NCI-H774 (cell line): ENCODE results near the gene LRP1B.
"Not testable (repeated sequence)": the region's sequence is repeated elsewhere in the genome, so short reads cannot be mapped to it uniquely, and the experiment has no call there.

Experiments
- DNase-seq: peaks from one replicate; lab custom pipeline; 2025; lab: John Stamatoyannopoulos, UW

Gene LRP1B

GRCh38 chr2:140601801-140602200 is 1529.0 kb downstream of the LRP1B start:
- no peak for DNase-seq

- no peak for DNase-seq
These were observed 1529.5 kb downstream of the LRP1B start for GRCh38 chr2:140601342-140601741.

GRCh38 chr2:140600116-140600515 is 1530.7 kb downstream of the LRP1B start:
- DNase-seq, result no peak

- DNase-seq, result no peak
These were observed 1533.0 kb downstream of the LRP1B start for GRCh38 chr2:140597836-140598235.

GRCh38 chr2:140597205-140597604 is 1533.6 kb downstream of the LRP1B start:
- DNase-seq, result no peak

- DNase-seq, result no peak
These were observed 1534.4 kb downstream of the LRP1B start for GRCh38 chr2:140596447-140596846.

- DNase-seq, result no peak
These were observed 1535.7 kb downstream of the LRP1B start for GRCh38 chr2:140595107-140595506.

GRCh38 chr2:140593132-140593531 is 1537.7 kb downstream of the LRP1B start:
- no peak for DNase-seq

GRCh38 chr2:140589696-140590095 is 1541.1 kb downstream of the LRP1B start:
- no peak for DNase-seq

GRCh38 chr2:140589273-140589672 is 1541.5 kb downstream of the LRP1B start:
- DNase-seq, result no peak

- DNase-seq, result no peak
These were observed 1544.4 kb downstream of the LRP1B start for GRCh38 chr2:140586379-140586778.

- DNase-seq, result no peak
These were observed 1545.8 kb downstream of the LRP1B start for GRCh38 chr2:140585016-140585415.

- no peak for DNase-seq
These were observed 1546.3 kb downstream of the LRP1B start for GRCh38 chr2:140584471-140584870.

GRCh38 chr2:140580532-140581151 is 1550.2 kb downstream of the LRP1B start:
- no peak for DNase-seq

GRCh38 chr2:140577453-140577852 is 1553.4 kb downstream of the LRP1B start:
- no peak for DNase-seq

GRCh38 chr2:140567734-140568133 is 1563.1 kb downstream of the LRP1B start:
- no peak for DNase-seq

- DNase-seq, result no peak
These were observed 1565.1 kb downstream of the LRP1B start for GRCh38 chr2:140565756-140566155.

- no peak for DNase-seq
These were observed 1575.1 kb downstream of the LRP1B start for GRCh38 chr2:140555701-140556100.

GRCh38 chr2:140552634-140553033 is 1578.2 kb downstream of the LRP1B start:
- no peak for DNase-seq

GRCh38 chr2:140551287-140551686 is 1579.5 kb downstream of the LRP1B start:
- DNase-seq, result no peak

GRCh38 chr2:140550821-140551220 is 1580.0 kb downstream of the LRP1B start:
- DNase-seq, result no peak

- not testable (repeated sequence) for DNase-seq
These were observed 1586.0 kb downstream of the LRP1B start for GRCh38 chr2:140544769-140545168.

- DNase-seq, result no peak
These were observed 1588.2 kb downstream of the LRP1B start for GRCh38 chr2:140542627-140543026.

GRCh38 chr2:140539242-140539875 is 1591.5 kb downstream of the LRP1B start:
- no peak for DNase-seq
